Esophagus squamous epithelium (tissue), 4 donors: ENCODE measurements around the gene TMSB15C.

Experiments
- CTCF ChIP-seq, 6 experiments: fragments of 450-650 bp in 4 of 6; fragments of 200-600 bp in 2 of 6; sonication (generic) in 2 of 6; IDR thresholded peaks; one replicate each; pipeline ENCODE4 v1.5.1; 2016 to 2019; ENCODE audit warnings: antibody characterized with exemption in 6 of 6, mild to moderate bottlenecking in 4 of 6, moderate library complexity in 4 of 6
- POLR2A ChIP-seq, 4 donors: fragments of 450-650 bp; IDR thresholded peaks; one replicate each; pipeline ENCODE4 v1.6.1; 2017; ENCODE audit warnings: antibody characterized with exemption in 4 of 4, mild to moderate bottlenecking in 4 of 4, moderate library complexity in 3 of 4

- TF ChIP-seq CTCF (IDR thresholded peaks at IDR 0.05) (no peak), POLR2A (IDR thresholded peaks at IDR 0.05) (no peak)
Observed at GRCh38 chrX:104045642-104046041, 30.4 kb downstream of the TMSB15C start.
